Measurements from ENCODE around the gene HEG1.

DNA sequence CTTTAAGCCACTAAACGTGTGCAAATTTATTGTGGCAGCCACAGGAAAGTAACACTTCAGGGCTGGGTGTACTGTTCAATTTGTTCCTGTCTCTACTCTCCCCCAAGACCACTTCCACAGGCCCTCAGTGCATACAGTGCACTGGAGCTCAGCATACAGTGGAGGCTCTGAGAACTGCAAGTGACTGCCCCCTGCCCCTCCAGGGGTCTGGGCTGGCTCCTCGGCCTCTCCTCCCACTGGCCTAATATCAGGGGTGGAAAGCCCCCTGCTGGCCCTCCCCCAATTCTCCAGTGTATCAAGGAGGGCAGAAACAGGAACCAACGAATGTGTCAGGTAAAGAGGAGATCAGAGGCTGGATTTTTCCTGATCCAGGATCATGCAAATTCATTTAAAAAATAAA, 19.9 kb upstream of the HEG1 start:
- TF ChIP-seq, protein P1, sequence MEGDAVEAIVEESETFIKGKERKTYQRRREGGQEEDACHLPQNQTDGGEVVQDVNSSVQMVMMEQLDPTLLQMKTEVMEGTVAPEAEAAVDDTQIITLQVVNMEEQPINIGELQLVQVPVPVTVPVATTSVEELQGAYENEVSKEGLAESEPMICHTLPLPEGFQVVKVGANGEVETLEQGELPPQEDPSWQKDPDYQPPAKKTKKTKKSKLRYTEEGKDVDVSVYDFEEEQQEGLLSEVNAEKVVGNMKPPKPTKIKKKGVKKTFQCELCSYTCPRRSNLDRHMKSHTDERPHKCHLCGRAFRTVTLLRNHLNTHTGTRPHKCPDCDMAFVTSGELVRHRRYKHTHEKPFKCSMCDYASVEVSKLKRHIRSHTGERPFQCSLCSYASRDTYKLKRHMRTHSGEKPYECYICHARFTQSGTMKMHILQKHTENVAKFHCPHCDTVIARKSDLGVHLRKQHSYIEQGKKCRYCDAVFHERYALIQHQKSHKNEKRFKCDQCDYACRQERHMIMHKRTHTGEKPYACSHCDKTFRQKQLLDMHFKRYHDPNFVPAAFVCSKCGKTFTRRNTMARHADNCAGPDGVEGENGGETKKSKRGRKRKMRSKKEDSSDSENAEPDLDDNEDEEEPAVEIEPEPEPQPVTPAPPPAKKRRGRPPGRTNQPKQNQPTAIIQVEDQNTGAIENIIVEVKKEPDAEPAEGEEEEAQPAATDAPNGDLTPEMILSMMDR (conservative IDR thresholded peaks at IDR 0.05 in 1 of 2, IDR thresholded peaks at IDR 0.05 in 1 of 2; ENCODE audit: extremely low read depth in 1 of 2, insufficient read depth in 1 of 2, low read depth in 1 of 2, low read length in 2 of 2) = no peak
- TF ChIP-seq EZH2 (IDR thresholded peaks at IDR 0.05; ENCODE audit: borderline replicate concordance, low read length) = no peak

Measured in mammary epithelial cell (primary cell).